GM12878 (cell line): Measurements from ENCODE around the gene FAAP100. TPM values are rescaled to one million over a fixed set of nuclear protein-coding genes. Genes with fewer than 3 reads are reported as not detected.
A peak's percentile ranks its signal among the peaks of the same experiment; 100 is the strongest.

Experiments
- ATAC-seq: fragments of 200-7000 bp; cut with Tn5 transposase; 3 replicates; pipeline ENCODE4 v1.9.1; 2020; ENCODE audit warnings: mild to moderate bottlenecking, moderate library complexity
- BruUV-seq: library from RNA; stranded (reverse); fragments of 400-500 nt; replicated peaks from 2 replicates; lab custom pipeline; 2021; lab: Mats Ljungman, UMichigan
- CTCF ChIA-PET: fragments of 300-600 bp; sonication (Branson Sonifier 250); formaldehyde crosslinking; extraction: SDS; loops from one replicate; lab custom pipeline; 2021; ENCODE audit warnings: inconsistent platforms; lab: Yijun Ruan, JAX
- POLR2A ChIA-PET: fragments of 350-600 bp; formaldehyde crosslinking; extraction: SDS; loops from one replicate; lab custom pipeline; 2021; ENCODE audit warnings: inconsistent platforms; lab: Charles Lee
- RAD21 ChIA-PET: fragments of 300-600 bp; sonication (Branson Sonifier 250); formaldehyde crosslinking; loops from one replicate; lab custom pipeline; 2023; ENCODE audit warnings: antibody characterized with exemption; ENCODE audit not compliant: unreplicated experiment; lab: Charles Lee
- SMC1A ChIA-PET: fragments of 300-600 bp; sonication (Branson Sonifier 250); formaldehyde crosslinking; loops from one replicate; lab custom pipeline; 2023; ENCODE audit not compliant: unreplicated experiment, uncharacterized antibody; lab: Charles Lee
- DNase-seq: peaks from one replicate; pipeline ENCODE4 v3.0.0-alpha.2; 2011; ENCODE audit warnings: low read depth, low spot score
- FAIRE-seq: peaks from 3 replicates; lab custom pipeline; 2011; peaks lifted over from hg19 to GRCh38; lab: Jason Lieb, UNC
- H2AFZ ChIP-seq: 2 replicates; pipeline ENCODE4 v1.6.0; 2011; ENCODE audit warnings: low read depth, low read length, control low read depth; ENCODE audit not compliant: control insufficient read depth
- H3K27ac ChIP-seq: 2 replicates; pipeline ENCODE4 v1.5.1; 2011; ENCODE audit warnings: control low read depth; ENCODE audit not compliant: control insufficient read depth, insufficient read depth
- H3K27me3 ChIP-seq, 2 experiments: replicated peaks in 1 of 2; 2 replicates each; pipeline versions ENCODE4 v1.6.0 to v1.6.1; 2011; ENCODE audit warnings: low read length in 1 of 2; ENCODE audit not compliant: control insufficient read depth in 2 of 2, insufficient read depth in 2 of 2
- H3K36me3 ChIP-seq, 2 experiments: 2 replicates each; pipeline ENCODE4 v1.5.1; 2011; ENCODE audit warnings: low read length in 1 of 2; ENCODE audit not compliant: control insufficient read depth in 2 of 2, insufficient read depth in 2 of 2
- H3K4me1 ChIP-seq: 2 replicates; pipeline ENCODE4 v1.6.1; 2011; ENCODE audit warnings: mild to moderate bottlenecking, low read length, moderate library complexity, mixed read lengths; ENCODE audit not compliant: control insufficient read depth, insufficient read depth
- H3K4me2 ChIP-seq: 2 replicates; pipeline ENCODE4 v1.6.0; 2011; ENCODE audit warnings: control low read depth; ENCODE audit not compliant: control insufficient read depth, insufficient read depth
- H3K4me3 ChIP-seq: fragments of 200-600 bp; sonication (generic); 2 replicates; pipeline ENCODE4 v1.5.1; 2016
- H3K79me2 ChIP-seq: 2 replicates; pipeline ENCODE4 v1.6.0; 2011; ENCODE audit warnings: low read length; ENCODE audit not compliant: control insufficient read depth, insufficient read depth
- H3K9ac ChIP-seq: 2 replicates; pipeline ENCODE4 v1.8.0; 2011; ENCODE audit warnings: low read length, control low read depth, mixed read lengths; ENCODE audit not compliant: control insufficient read depth, insufficient read depth
- H3K9me3 ChIP-seq: replicated peaks from 3 replicates; pipeline ENCODE4 v1.5.1; 2011; ENCODE audit warnings: mild to moderate bottlenecking, low read length; ENCODE audit not compliant: control insufficient read depth, insufficient read depth
- H4K20me1 ChIP-seq: 2 replicates; pipeline ENCODE4 v1.6.0; 2011; ENCODE audit not compliant: control insufficient read depth, insufficient read depth
- ETV6 ChIP-seq, 2 experiments: fragments of 450-650 bp in 1 of 2; IDR thresholded peaks in 1 of 2; conservative IDR thresholded peaks in 1 of 2; 2 replicates each; pipeline ENCODE4 v1.6.1; 2014; ENCODE audit warnings: antibody characterized with exemption in 1 of 2, borderline replicate concordance in 1 of 2, low read depth in 1 of 2, mild to moderate bottlenecking in 1 of 2, moderate library complexity in 1 of 2
- MYB ChIP-seq: fragments of 150-350 bp; IDR thresholded peaks from 2 replicates; pipeline ENCODE4 v1.6.1; 2014; ENCODE audit warnings: mild to moderate bottlenecking, low read depth, low read length, borderline replicate concordance
- NR2C1 ChIP-seq: fragments of 450-650 bp; IDR thresholded peaks from 2 replicates; pipeline ENCODE4 v1.6.1; 2017; ENCODE audit warnings: antibody characterized with exemption, mild to moderate bottlenecking, moderate library complexity
- POLR2A ChIP-seq: IDR thresholded peaks from 2 replicates; pipeline ENCODE4 v1.6.1; 2011; ENCODE audit warnings: low read depth, mild to moderate bottlenecking, low read length
- ZNF622 ChIP-seq: fragments of 450-650 bp; IDR thresholded peaks from 2 replicates; pipeline ENCODE4 v1.6.1; 2017; ENCODE audit warnings: mild to moderate bottlenecking, inconsistent platforms
- WGBS: methylation state at CpG from one replicate; pipeline ENCODE4 v1.1.6; 2016; ENCODE audit warnings: low lambda C conversion rate; ENCODE audit not compliant: insufficient replicate concordance, insufficient coverage; ENCODE audit errors: missing lambda C conversion rate; 5-methylcytosine and 5-hydroxymethylcytosine counted together
- in situ Hi-C: fragments of 300-500 bp; cut with MboI; formaldehyde crosslinking; loops from 9 replicates; pipeline ENCODE4 v1.14.3; 2018; ENCODE audit warnings: mixed read lengths
- intact Hi-C: fragments of 100-400 bp; cut with micrococcal nuclease; formaldehyde crosslinking; loops from one replicate; pipeline ENCODE4 v1.14.2; 2022; ENCODE audit not compliant: unreplicated experiment
- polyA plus RNA-seq, 11 experiments: library from polyadenylated mRNA; depleted of rRNA in 4 of 11; unstranded in 6 of 11; stranded (reverse) in 5 of 11; fragments of >200 nt; fragmentation: Nextera tagmentation in 4 of 11; fragmentation: Illumina TruSeq in 1 of 11; extraction: Ambion mirVana in 4 of 11; extraction: Trizol in 1 of 11; gene quantifications; 1 replicate in 1 of 11; 2 replicates in 10 of 11; pipeline versions ENCODE4 v1.2.1 to v1.2.3, GENCODE V29; 2011 to 2016; ENCODE audit warnings: inconsistent platforms in 2 of 11, missing spikeins in 2 of 11, low read depth in 1 of 11
- total RNA-seq, 4 experiments: library from RNA; depleted of rRNA in 3 of 4; stranded (reverse); fragments of >200 nt in 3 of 4; fragmentation: Illumina TruSeq in 1 of 4; extraction: Trizol in 1 of 4; gene quantifications; 2 replicates each; pipeline versions ENCODE4 v1.2.1 to v1.2.3, GENCODE V29; 2013 to 2021
- TF ChIP-seq, protein P1 (sequence below): fragments of 450-650 bp; IDR thresholded peaks from 2 replicates; pipeline ENCODE4 v1.6.1; 2016; ENCODE audit warnings: mild to moderate bottlenecking, moderate library complexity, borderline replicate concordance
- TF ChIP-seq, protein P2 (sequence below): fragments of 150-350 bp; IDR thresholded peaks from 2 replicates; pipeline ENCODE4 v1.6.1; 2014; ENCODE audit warnings: mild to moderate bottlenecking, low read depth, low read length

FAAP100 gene
- total and polyA plus RNA-seq, 10 of the 15 experiments (the other 5 are each of a cell fraction or from before 2014, with no cell fraction given) = 0.11 to 46.2 (median 17.1) TPM

DNA sequence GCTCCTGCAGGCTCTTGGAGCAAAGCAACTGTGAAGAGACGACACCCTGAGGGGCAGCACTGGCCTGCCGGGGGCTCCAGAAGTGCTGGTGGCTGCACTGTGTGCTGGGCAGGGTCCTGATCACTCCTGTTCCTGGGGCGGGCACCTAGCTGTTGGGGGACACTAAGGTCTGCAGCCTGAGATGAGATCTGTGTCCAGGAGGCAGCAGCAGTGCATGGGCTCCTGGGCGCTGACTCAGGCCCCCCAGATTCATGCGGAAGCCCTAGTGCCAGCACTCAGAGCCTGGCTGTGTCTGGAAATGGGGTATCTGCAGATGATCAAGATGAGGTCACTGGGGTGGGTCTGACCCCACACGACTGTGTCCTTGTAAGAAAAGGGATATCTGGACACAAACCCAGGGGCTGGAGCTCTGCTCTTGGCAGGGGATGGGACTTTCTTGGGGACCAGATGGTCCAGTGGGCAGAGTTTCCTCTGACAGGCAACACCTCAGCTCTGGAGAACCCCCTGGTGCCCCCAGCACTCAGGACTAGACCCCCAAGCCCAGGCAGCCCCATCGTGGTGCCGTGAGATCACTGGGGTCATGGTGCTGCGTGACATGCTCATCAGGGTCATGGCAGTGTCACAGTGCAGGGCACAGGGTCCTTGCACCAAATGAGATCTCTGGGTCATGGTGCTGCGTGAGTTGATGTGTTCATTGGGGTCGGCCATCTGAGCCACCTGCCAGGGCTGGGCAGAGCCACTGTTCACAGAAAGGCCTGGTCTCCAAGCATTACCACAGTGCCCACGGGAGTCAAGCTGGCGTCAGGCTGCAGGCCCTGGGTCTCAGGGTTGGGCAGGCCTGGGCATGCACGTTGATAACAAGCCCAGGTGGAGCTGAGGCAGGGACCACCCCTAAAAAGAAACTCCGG is 9.5 kb downstream of the FAAP100 start:
- TF ChIP-seq NR2C1 (no peak), POLR2A (peak; percentile 49), MYB (no peak), ZNF622 (no peak), ETV6 (conservative IDR thresholded peaks at IDR 0.05 in 1 of 2, IDR thresholded peaks at IDR 0.05 in 1 of 2; ENCODE audit: borderline replicate concordance in 1 of 2, low read depth in 1 of 2) (no peak)
- TF ChIP-seq, protein P1, sequence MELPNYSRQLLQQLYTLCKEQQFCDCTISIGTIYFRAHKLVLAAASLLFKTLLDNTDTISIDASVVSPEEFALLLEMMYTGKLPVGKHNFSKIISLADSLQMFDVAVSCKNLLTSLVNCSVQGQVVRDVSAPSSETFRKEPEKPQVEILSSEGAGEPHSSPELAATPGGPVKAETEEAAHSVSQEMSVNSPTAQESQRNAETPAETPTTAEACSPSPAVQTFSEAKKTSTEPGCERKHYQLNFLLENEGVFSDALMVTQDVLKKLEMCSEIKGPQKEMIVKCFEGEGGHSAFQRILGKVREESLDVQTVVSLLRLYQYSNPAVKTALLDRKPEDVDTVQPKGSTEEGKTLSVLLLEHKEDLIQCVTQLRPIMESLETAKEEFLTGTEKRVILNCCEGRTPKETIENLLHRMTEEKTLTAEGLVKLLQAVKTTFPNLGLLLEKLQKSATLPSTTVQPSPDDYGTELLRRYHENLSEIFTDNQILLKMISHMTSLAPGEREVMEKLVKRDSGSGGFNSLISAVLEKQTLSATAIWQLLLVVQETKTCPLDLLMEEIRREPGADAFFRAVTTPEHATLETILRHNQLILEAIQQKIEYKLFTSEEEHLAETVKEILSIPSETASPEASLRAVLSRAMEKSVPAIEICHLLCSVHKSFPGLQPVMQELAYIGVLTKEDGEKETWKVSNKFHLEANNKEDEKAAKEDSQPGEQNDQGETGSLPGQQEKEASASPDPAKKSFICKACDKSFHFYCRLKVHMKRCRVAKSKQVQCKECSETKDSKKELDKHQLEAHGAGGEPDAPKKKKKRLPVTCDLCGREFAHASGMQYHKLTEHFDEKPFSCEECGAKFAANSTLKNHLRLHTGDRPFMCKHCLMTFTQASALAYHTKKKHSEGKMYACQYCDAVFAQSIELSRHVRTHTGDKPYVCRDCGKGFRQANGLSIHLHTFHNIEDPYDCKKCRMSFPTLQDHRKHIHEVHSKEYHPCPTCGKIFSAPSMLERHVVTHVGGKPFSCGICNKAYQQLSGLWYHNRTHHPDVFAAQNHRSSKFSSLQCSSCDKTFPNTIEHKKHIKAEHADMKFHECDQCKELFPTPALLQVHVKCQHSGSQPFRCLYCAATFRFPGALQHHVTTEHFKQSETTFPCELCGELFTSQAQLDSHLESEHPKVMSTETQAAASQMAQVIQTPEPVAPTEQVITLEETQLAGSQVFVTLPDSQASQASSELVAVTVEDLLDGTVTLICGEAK = no peak
- TF ChIP-seq, protein P2, sequence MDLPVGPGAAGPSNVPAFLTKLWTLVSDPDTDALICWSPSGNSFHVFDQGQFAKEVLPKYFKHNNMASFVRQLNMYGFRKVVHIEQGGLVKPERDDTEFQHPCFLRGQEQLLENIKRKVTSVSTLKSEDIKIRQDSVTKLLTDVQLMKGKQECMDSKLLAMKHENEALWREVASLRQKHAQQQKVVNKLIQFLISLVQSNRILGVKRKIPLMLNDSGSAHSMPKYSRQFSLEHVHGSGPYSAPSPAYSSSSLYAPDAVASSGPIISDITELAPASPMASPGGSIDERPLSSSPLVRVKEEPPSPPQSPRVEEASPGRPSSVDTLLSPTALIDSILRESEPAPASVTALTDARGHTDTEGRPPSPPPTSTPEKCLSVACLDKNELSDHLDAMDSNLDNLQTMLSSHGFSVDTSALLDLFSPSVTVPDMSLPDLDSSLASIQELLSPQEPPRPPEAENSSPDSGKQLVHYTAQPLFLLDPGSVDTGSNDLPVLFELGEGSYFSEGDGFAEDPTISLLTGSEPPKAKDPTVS = no peak
- TF ChIP-seq, all 136 proteins: peak for 1
- ChIA-PET SMC1A (no interaction called here), POLR2A (no interaction called here), RAD21 (no interaction called here), CTCF (no interaction called here)
- no TSS peak for BruUV-seq
- FAIRE-seq (no peak), DNase-seq (no peak), ATAC-seq (no peak)
- Histone ChIP-seq H3K36me3 (peaks cover 4 to 26% of the 10 kb centered on the region in 2 experiments; a peak in 3 of 4 replicates), H3K9ac (no peak overlapping the region), H3K27me3 (no peaks in the 10 kb centered on the region), H3K79me2 (no peaks in the 10 kb centered on the region), H3K4me2 (no peak overlapping the region), H2AFZ (no peak overlapping the region), H3K4me3 (no peak overlapping the region), H4K20me1 (no peaks in the 10 kb centered on the region), H3K27ac (no peak overlapping the region), H3K9me3 (no peaks in the 10 kb centered on the region), H3K4me1 (no peaks in the 10 kb centered on the region)
- intact Hi-C loops (no loop called here), in situ Hi-C loops (no loop called here)
- 98% methylated on average over 15 of the region's 15 CpGs for WGBS
